Kidney tubule cell (primary cell): ENCODE results near the gene UBE2I.
"Not testable (repeated sequence)": the region's sequence is repeated elsewhere in the genome, so short reads cannot be mapped to it uniquely, and the experiment has no call there.

Experiments
- DNase-seq: peaks from one replicate; pipeline ENCODE4 v3.0.0-alpha.2; 2018; ENCODE audit warnings: low spot score

The UBE2I gene

GRCh38 chr16:1293921-1294656 lies 15.3 kb upstream of the UBE2I start:
- DNase-seq, result no peak

GRCh38 chr16:1295465-1295864 lies 14.0 kb upstream of the UBE2I start:
- no peak for DNase-seq

- not testable (repeated sequence) for DNase-seq
These were observed 12.8 kb upstream of the UBE2I start for GRCh38 chr16:1296688-1297017.

- DNase-seq, result peak; percentile 97
These were observed 12.3 kb upstream of the UBE2I start for GRCh38 chr16:1297018-1297696.

- DNase-seq, result no peak
These were observed 11.0 kb upstream of the UBE2I start for GRCh38 chr16:1298406-1298805.

GRCh38 chr16:1299012-1299867 lies 10.2 kb upstream of the UBE2I start:
- DNase-seq, result peak; percentile 40

- DNase-seq, result no peak
These were observed 9.6 kb upstream of the UBE2I start for GRCh38 chr16:1299868-1300203.

GRCh38 chr16:1300664-1301476 lies 8.6 kb upstream of the UBE2I start:
- peak; percentile 71 for DNase-seq

- no peak for DNase-seq
These were observed 7.9 kb upstream of the UBE2I start for GRCh38 chr16:1301562-1301961.

GRCh38 chr16:1305823-1306222 lies 3.6 kb upstream of the UBE2I start:
- no peak for DNase-seq

- no peak for DNase-seq
These were observed 3.1 kb upstream of the UBE2I start for GRCh38 chr16:1306334-1306733.

- DNase-seq, result no peak
These were observed 1.1 kb upstream of the UBE2I start for GRCh38 chr16:1308036-1308976.

- DNase-seq, result peak; percentile 55
These were observed 724 bp downstream of the UBE2I start for GRCh38 chr16:1309888-1310831.

GRCh38 chr16:1310832-1311200 lies 1.4 kb downstream of the UBE2I start:
- DNase-seq, result peak; percentile 55

GRCh38 chr16:1311212-1311737 lies 1.8 kb downstream of the UBE2I start:
- DNase-seq, result no peak

- DNase-seq, result peak; percentile 22
These were observed 2.5 kb downstream of the UBE2I start for GRCh38 chr16:1311738-1312466.

GRCh38 chr16:1312467-1312816 lies 3.0 kb downstream of the UBE2I start:
- DNase-seq, result no peak

- DNase-seq, result no peak
These were observed 3.5 kb downstream of the UBE2I start for GRCh38 chr16:1312903-1313302.

- no peak for DNase-seq
These were observed 4.4 kb downstream of the UBE2I start for GRCh38 chr16:1313721-1314369.
